H1 (cell line): ENCODE data around the gene RIPOR2. TPM values are rescaled to one million over a fixed set of nuclear protein-coding genes. Genes with fewer than 3 reads are reported as not detected.

Source experiments
- CTCF ChIA-PET: fragments of 300-600 bp; sonication (Branson Sonifier 250); formaldehyde crosslinking; loops from one replicate; lab custom pipeline; 2021; ENCODE audit not compliant: partially characterized antibody; lab: Charles Lee
- POLR2A ChIA-PET: fragments of 300-600 bp; sonication (Branson Sonifier 250); formaldehyde crosslinking; loops from one replicate; lab custom pipeline; 2021; ENCODE audit warnings: inconsistent platforms; ENCODE audit not compliant: partially characterized antibody; lab: Charles Lee
- DNase-seq, 2 experiments: peaks; one replicate each; pipeline versions ENCODE4 v3.0.0 to v3.0.0-alpha.2; 2010 to 2022; ENCODE audit warnings: low spot score in 2 of 2, low read depth in 1 of 2, mixed read lengths in 1 of 2
- FAIRE-seq: peaks from 2 replicates; lab custom pipeline; 2011; peaks lifted over from hg19 to GRCh38; lab: Jason Lieb, UNC
- H2AFZ ChIP-seq: 2 replicates; pipeline ENCODE4 v1.8.1; 2012; ENCODE audit warnings: low read length, inconsistent platforms
- H2AK5ac ChIP-seq: 2 replicates; pipeline ENCODE4 v1.6.1; 2013; ENCODE audit warnings: low read depth, low read length
- H2BK120ac ChIP-seq: replicated peaks from 2 replicates; pipeline ENCODE3; 2013; ENCODE audit warnings: low read depth, low read length, inconsistent platforms
- H2BK12ac ChIP-seq: 2 replicates; pipeline ENCODE4 v1.6.1; 2013; ENCODE audit warnings: low read depth, low read length
- H2BK15ac ChIP-seq: 2 replicates; pipeline ENCODE4 v1.6.1; 2013; ENCODE audit warnings: low read length
- H2BK20ac ChIP-seq: 2 replicates; pipeline ENCODE4 v1.6.1; 2013; ENCODE audit warnings: low read length
- H2BK5ac ChIP-seq: 2 replicates; pipeline ENCODE4 v1.6.1; 2013; ENCODE audit warnings: low read depth, low read length
- H3K14ac ChIP-seq: 2 replicates; pipeline ENCODE4 v1.6.1; 2013; ENCODE audit warnings: inconsistent platforms; ENCODE audit not compliant: insufficient read length
- H3K18ac ChIP-seq: 2 replicates; pipeline ENCODE4 v1.6.1; 2013; ENCODE audit warnings: low read length; ENCODE audit errors: extremely low read depth
- H3K23ac ChIP-seq: 2 replicates; pipeline ENCODE4 v1.6.1; 2013; ENCODE audit warnings: inconsistent platforms; ENCODE audit not compliant: insufficient read length
- H3K23me2 ChIP-seq: 2 replicates; pipeline ENCODE4 v1.6.1; 2013; ENCODE audit warnings: low read depth, low read length
- H3K27ac ChIP-seq: 2 replicates; pipeline ENCODE4 v1.6.1; 2011; ENCODE audit warnings: low read depth, low read length, inconsistent platforms
- H3K27me3 ChIP-seq, 4 experiments: replicated peaks in 1 of 4; 1 replicate in 1 of 4; 2 replicates in 3 of 4; pipeline versions ENCODE4 v1.6.1 to v1.8.1; 2011 to 2013; ENCODE audit warnings: low read length in 3 of 4, mild to moderate bottlenecking in 3 of 4, inconsistent platforms in 2 of 4, mixed read lengths in 2 of 4, moderate library complexity in 1 of 4; ENCODE audit not compliant: control insufficient read depth in 3 of 4, insufficient read depth in 3 of 4; ENCODE audit errors: extremely low read depth in 1 of 4
- H3K36me3 ChIP-seq, 4 experiments: 2 replicates each; pipeline versions ENCODE4 v1.6.1 to v1.8.1; 2011 to 2013; ENCODE audit warnings: mild to moderate bottlenecking in 4 of 4, low read length in 3 of 4, moderate library complexity in 2 of 4, control low read depth in 1 of 4, inconsistent platforms in 1 of 4; ENCODE audit not compliant: insufficient read depth in 4 of 4, control insufficient read depth in 2 of 4
- H3K4ac ChIP-seq: replicated peaks from 2 replicates; pipeline ENCODE3; 2013; ENCODE audit warnings: low read length, low read depth, mixed read lengths, inconsistent platforms; ENCODE audit not compliant: insufficient read length
- H3K4me1 ChIP-seq, 4 experiments: replicated peaks in 1 of 4; 1 replicate in 1 of 4; 2 replicates in 3 of 4; pipeline versions ENCODE4 v1.6.1 to v1.8.1; 2011 to 2013; ENCODE audit warnings: low read length in 3 of 4, inconsistent platforms in 2 of 4, mixed read lengths in 1 of 4; ENCODE audit not compliant: insufficient read depth in 4 of 4, control insufficient read depth in 3 of 4
- H3K4me2 ChIP-seq, 2 experiments: 2 replicates each; pipeline versions ENCODE4 v1.6.1 to v1.8.1; 2011 to 2013; ENCODE audit warnings: low read depth in 2 of 2, low read length in 2 of 2, control low read depth in 1 of 2, inconsistent platforms in 1 of 2, mild to moderate bottlenecking in 1 of 2; ENCODE audit not compliant: insufficient read depth in 1 of 2
- H3K4me3 ChIP-seq, 4 experiments: fragments of 200-600, 300-600 bp in 1 of 4; sonication (generic), shearing (Covaris generic), sonication (Bioruptor Twin) in 1 of 4; 2 replicates each; pipeline versions ENCODE4 v1.5.1 to v1.8.1; 2011 to 2016; ENCODE audit warnings: low read length in 4 of 4, low read depth in 3 of 4, control low read depth in 2 of 4, inconsistent platforms in 2 of 4, mild to moderate bottlenecking in 2 of 4, mixed read lengths in 1 of 4, moderate library complexity in 1 of 4; ENCODE audit not compliant: insufficient read depth in 2 of 4; ENCODE audit errors: extremely low read depth in 1 of 4
- H3K56ac ChIP-seq: replicated peaks from 2 replicates; pipeline ENCODE3; 2013; ENCODE audit warnings: low read depth, mild to moderate bottlenecking, mixed read lengths, low read length, inconsistent platforms; ENCODE audit not compliant: insufficient read length
- H3K79me1 ChIP-seq: 2 replicates; pipeline ENCODE4 v1.6.1; 2013; ENCODE audit warnings: low read depth, low read length, control low read depth
- H3K79me2 ChIP-seq, 2 experiments: 2 replicates each; pipeline versions ENCODE4 v1.6.1 to v1.8.1; 2012 to 2013; ENCODE audit warnings: low read length in 2 of 2, mild to moderate bottlenecking in 2 of 2, inconsistent platforms in 1 of 2; ENCODE audit not compliant: insufficient read depth in 2 of 2, control insufficient read depth in 1 of 2
- H3K9ac ChIP-seq, 4 experiments: replicated peaks in 1 of 4; 1 replicate in 1 of 4; 2 replicates in 3 of 4; pipeline versions ENCODE4 v1.6.1 to v1.8.1; 2011 to 2013; ENCODE audit warnings: low read depth in 3 of 4, low read length in 3 of 4, control low read depth in 2 of 4, mild to moderate bottlenecking in 2 of 4, moderate library complexity in 2 of 4, inconsistent platforms in 1 of 4; ENCODE audit errors: extremely low read depth in 1 of 4
- H3K9me3 ChIP-seq, 2 experiments: 2 replicates each; pipeline versions ENCODE4 v1.6.1 to v1.8.1; 2012 to 2013; ENCODE audit warnings: mild to moderate bottlenecking in 2 of 2, moderate library complexity in 2 of 2, control low read depth in 1 of 2, inconsistent platforms in 1 of 2, low read depth in 1 of 2, low read length in 1 of 2, mixed read lengths in 1 of 2; ENCODE audit not compliant: insufficient read depth in 2 of 2
- H4K20me1 ChIP-seq, 2 experiments: replicated peaks in 1 of 2; 2 replicates each; pipeline versions ENCODE3 to v1.8.1; 2011 to 2013; ENCODE audit warnings: inconsistent platforms in 2 of 2, low read length in 2 of 2, mild to moderate bottlenecking in 1 of 2; ENCODE audit not compliant: insufficient read depth in 2 of 2, control insufficient read depth in 1 of 2
- H4K5ac ChIP-seq: 2 replicates; pipeline ENCODE4 v1.6.1; 2013; ENCODE audit warnings: low read length, low read depth, mixed read lengths, inconsistent platforms; ENCODE audit not compliant: insufficient read length
- H4K8ac ChIP-seq: 2 replicates; pipeline ENCODE4 v1.8.0; 2013; ENCODE audit warnings: mild to moderate bottlenecking, moderate library complexity, low read length, inconsistent platforms; ENCODE audit not compliant: insufficient read depth; ENCODE audit errors: extremely low read depth
- H4K91ac ChIP-seq: replicated peaks from 2 replicates; pipeline ENCODE3; 2013; ENCODE audit warnings: low read length, mixed read lengths, inconsistent platforms; ENCODE audit not compliant: insufficient read length
- BCL11A ChIP-seq, 2 experiments: IDR thresholded peaks; one replicate each; pipeline ENCODE4 v1.6.1; 2011; ENCODE audit warnings: low read depth in 2 of 2, low read length in 2 of 2, mild to moderate bottlenecking in 2 of 2
- CREB1 ChIP-seq: IDR thresholded peaks from 2 replicates; pipeline ENCODE4 v1.6.1; 2012; ENCODE audit warnings: inconsistent platforms
- EZH2 ChIP-seq: fragments of 200-600 bp; sonication (generic); IDR thresholded peaks from 2 replicates; pipeline ENCODE4 v1.7.1; 2012; ENCODE audit warnings: low read depth, mild to moderate bottlenecking, moderate library complexity, low read length, inconsistent platforms; ENCODE audit not compliant: severe bottlenecking
- HDAC2 ChIP-seq, 2 experiments: fragments of 300-600 bp in 1 of 2; sonication (generic) in 1 of 2; IDR thresholded peaks; 2 replicates each; pipeline ENCODE4 v1.6.1; 2011 to 2012; ENCODE audit warnings: low read depth in 2 of 2, low read length in 2 of 2, mild to moderate bottlenecking in 2 of 2, moderate library complexity in 2 of 2, borderline replicate concordance in 1 of 2, inconsistent platforms in 1 of 2
- JUND ChIP-seq: IDR thresholded peaks from 2 replicates; pipeline ENCODE4 v1.6.1; 2011; ENCODE audit warnings: mild to moderate bottlenecking, improper control_type of control experiment, low read length
- KDM1A ChIP-seq: fragments of 200-600, 300-600 bp; sonication (generic); IDR thresholded peaks from 2 replicates; pipeline ENCODE4 v1.7.1; 2016; ENCODE audit warnings: mild to moderate bottlenecking, low read length, borderline replicate concordance
- NANOG ChIP-seq: IDR thresholded peaks from 2 replicates; pipeline ENCODE4 v1.6.1; 2011; ENCODE audit warnings: low read length, low read depth, mild to moderate bottlenecking, inconsistent platforms; ENCODE audit not compliant: insufficient read depth, poor library complexity, severe bottlenecking
- SP1 ChIP-seq: IDR thresholded peaks from 2 replicates; pipeline ENCODE4 v1.6.1; 2011; ENCODE audit warnings: low read depth, low read length
- SUZ12 ChIP-seq: fragments of 200-600 bp; sonication (generic); IDR thresholded peaks from 2 replicates; pipeline ENCODE4 v1.6.1; 2012; ENCODE audit warnings: mild to moderate bottlenecking, inconsistent platforms, low read length, moderate library complexity, mixed read lengths
- TAF7 ChIP-seq: optimal IDR thresholded peaks from 2 replicates; pipeline ENCODE3; 2011; ENCODE audit warnings: low read depth, mild to moderate bottlenecking, inconsistent platforms, low read length, moderate library complexity, borderline replicate concordance
- polyA plus RNA-seq, 7 experiments: library from polyadenylated mRNA; depleted of rRNA in 3 of 7; stranded (reverse) in 5 of 7; unstranded in 2 of 7; fragments of >200 nt in 5 of 7; fragments of 200-250 nt in 2 of 7; gene quantifications; 1 replicate in 5 of 7; 2 replicates in 1 of 7; 4 replicates in 1 of 7; pipeline versions ENCODE4 v1.2.1 to v1.2.3, GENCODE V29; 2011 to 2013; ENCODE audit warnings: missing spikeins in 2 of 7, mixed read lengths in 2 of 7
- total RNA-seq: library from RNA; stranded (reverse); fragmentation: NEBNext Ultra II Directional; extraction: Animal tissue kit (Norgen Biotek cat#: 25700); gene quantifications from 2 replicates; pipeline ENCODE4 v1.2.1, GENCODE V29; 2021
- TF ChIP-seq, protein P1 (sequence below): IDR thresholded peaks from 2 replicates; pipeline ENCODE4 v1.6.1; 2012; ENCODE audit warnings: inconsistent platforms

Gene RIPOR2
- total and polyA plus RNA-seq, 2 of the 8 experiments (the other 6 are each of a cell fraction or from before 2014, with no cell fraction given): 16.7 to 45.6 TPM

- no peak for FAIRE-seq
- no peak overlapping the region for H3K27ac ChIP-seq
- TF ChIP-seq TAF7: no peak
- TF ChIP-seq JUND: no peak
- no peak for TF ChIP-seq KDM1A
- TF ChIP-seq, protein P1, sequence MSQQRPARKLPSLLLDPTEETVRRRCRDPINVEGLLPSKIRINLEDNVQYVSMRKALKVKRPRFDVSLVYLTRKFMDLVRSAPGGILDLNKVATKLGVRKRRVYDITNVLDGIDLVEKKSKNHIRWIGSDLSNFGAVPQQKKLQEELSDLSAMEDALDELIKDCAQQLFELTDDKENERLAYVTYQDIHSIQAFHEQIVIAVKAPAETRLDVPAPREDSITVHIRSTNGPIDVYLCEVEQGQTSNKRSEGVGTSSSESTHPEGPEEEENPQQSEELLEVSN: no peak
- TF ChIP-seq NANOG: no peak
- no peak for TF ChIP-seq HDAC2 (IDR thresholded peaks at IDR 0.05; ENCODE audit: borderline replicate concordance in 1 of 2, low read depth in 2 of 2, low read length in 2 of 2)
- TF ChIP-seq EZH2: no peak
- no peak for TF ChIP-seq BCL11A (IDR thresholded peaks at IDR 0.05; ENCODE audit: low read depth in 2 of 2, low read length in 2 of 2)
- no peak for TF ChIP-seq SP1
- TF ChIP-seq SUZ12: no peak
- no peak for TF ChIP-seq CREB1
These were observed 4.5 kb downstream of the RIPOR2 start for GRCh38 chr6:24931296-24931695.

More at GRCh38 chr6:24931296-24931695, 4.5 kb downstream of the RIPOR2 start:
- Histone ChIP-seq H4K91ac (no peak overlapping the region), H3K9ac (no peak overlapping the region), H3K9me3 (no peaks in the 10 kb centered on the region), H3K56ac (no peak overlapping the region), H2BK20ac (0 out of 2 replicates have a peak overlapping the region, but pooled peaks have one; percentile 11), H2AK5ac (no peak overlapping the region), H2AFZ (no peak overlapping the region), H2BK15ac (no peak overlapping the region), H3K4me2 (peak overlapping the region; percentile 12 to 22; a peak in 1 of 4 replicates), H3K23ac (no peak overlapping the region), H3K36me3 (no peaks in the 10 kb centered on the region), H4K5ac (no peak overlapping the region), H2BK5ac (no peak overlapping the region), H2BK120ac (no peak overlapping the region), H3K27me3 (no peaks in the 10 kb centered on the region), H3K23me2 (peaks cover 7% of the 10 kb centered on the region; the same call in 1 of the 2 replicates), H3K4me1 (peaks cover 4 to 23% (median 19%) of the 10 kb centered on the region in 4 experiments; a peak in 6 of 7 replicates), H3K79me2 (peaks cover 5 to 84% of the 10 kb centered on the region in 2 experiments; a peak in 3 of 4 replicates), H4K20me1 (peaks cover 0 to 5% of the 10 kb centered on the region in 2 experiments), H3K18ac (peak overlapping the region; percentile 26; the same call in 1 of the 2 replicates), H2BK12ac (no peak overlapping the region), H3K14ac (no peak overlapping the region), H3K79me1 (no peaks in the 10 kb centered on the region), H4K8ac (no peak overlapping the region), H3K4ac (no peak overlapping the region), H3K4me3 (peak overlapping the region in 1 of 4 experiments; percentile 6; a peak in 1 of 8 replicates)
- ChIA-PET CTCF (interaction anchor here (0.9 to 8.5 kb wide), 4 partner anchors 50 to 138 kb away, joined by 3 to 87 read pairs (median 4); no protein-coding TSS in a partner anchor), POLR2A (interaction anchor here (0.7 kb wide), 1 partner anchor 60 kb away, joined by 3 read pairs; no protein-coding TSS in a partner anchor)
- DNase-seq: no peak
